IMR-90 (cell line): ENCODE data around the gene NDUFB5.

Source experiments
- CEBPB ChIP-seq: IDR thresholded peaks from 2 replicates; pipeline ENCODE4 v1.6.1; 2012; ENCODE audit warnings: low read depth, low read length, improper control_type of control experiment
- MXI1 ChIP-seq: IDR thresholded peaks from 2 replicates; pipeline ENCODE4 v1.6.1; 2012; ENCODE audit warnings: low read depth, mild to moderate bottlenecking, low read length, moderate library complexity, borderline replicate concordance
- POLR2A ChIP-seq: IDR thresholded peaks from 2 replicates; pipeline ENCODE4 v1.6.1; 2012; ENCODE audit warnings: mild to moderate bottlenecking, low read depth, low read length
- SMC3 ChIP-seq: fragments of 150-350 bp; IDR thresholded peaks from 2 replicates; pipeline ENCODE4 v1.6.1; 2016; ENCODE audit warnings: low read depth, mild to moderate bottlenecking, antibody characterized with exemption, low read length, moderate library complexity
- TF ChIP-seq, protein P1 (sequence below): conservative IDR thresholded peaks from 2 replicates; pipeline ENCODE4 v1.5.1; 2012; ENCODE audit warnings: mild to moderate bottlenecking, low read depth, low read length, improper control_type of control experiment
- TF ChIP-seq, protein P2 (sequence below): fragments of 150-350 bp; IDR thresholded peaks from 2 replicates; pipeline ENCODE4 v1.6.1; 2016; ENCODE audit warnings: low read depth, mild to moderate bottlenecking, low read length, moderate library complexity, borderline replicate concordance

DNA sequence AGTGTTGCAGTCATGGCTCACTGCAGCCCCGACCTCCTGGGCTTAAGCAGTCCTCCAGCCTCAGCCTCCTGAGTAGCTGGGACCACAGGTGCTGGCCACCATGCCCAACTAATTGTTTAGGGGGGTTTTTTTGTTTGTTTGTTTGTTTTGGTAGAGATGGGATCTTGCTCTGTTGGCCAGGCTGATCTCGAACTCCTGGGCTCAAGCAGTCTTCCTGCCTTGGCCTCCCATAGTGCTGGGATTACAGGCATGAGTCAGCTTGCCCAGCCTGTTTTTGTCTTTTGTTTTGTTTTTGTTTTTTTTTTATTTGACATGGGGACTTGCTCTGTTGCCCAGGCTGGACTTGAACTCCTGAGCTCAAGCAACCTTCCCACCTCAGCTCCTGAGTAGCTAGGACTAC lies 17.4 kb downstream of the NDUFB5 start:
- TF ChIP-seq, protein P1, sequence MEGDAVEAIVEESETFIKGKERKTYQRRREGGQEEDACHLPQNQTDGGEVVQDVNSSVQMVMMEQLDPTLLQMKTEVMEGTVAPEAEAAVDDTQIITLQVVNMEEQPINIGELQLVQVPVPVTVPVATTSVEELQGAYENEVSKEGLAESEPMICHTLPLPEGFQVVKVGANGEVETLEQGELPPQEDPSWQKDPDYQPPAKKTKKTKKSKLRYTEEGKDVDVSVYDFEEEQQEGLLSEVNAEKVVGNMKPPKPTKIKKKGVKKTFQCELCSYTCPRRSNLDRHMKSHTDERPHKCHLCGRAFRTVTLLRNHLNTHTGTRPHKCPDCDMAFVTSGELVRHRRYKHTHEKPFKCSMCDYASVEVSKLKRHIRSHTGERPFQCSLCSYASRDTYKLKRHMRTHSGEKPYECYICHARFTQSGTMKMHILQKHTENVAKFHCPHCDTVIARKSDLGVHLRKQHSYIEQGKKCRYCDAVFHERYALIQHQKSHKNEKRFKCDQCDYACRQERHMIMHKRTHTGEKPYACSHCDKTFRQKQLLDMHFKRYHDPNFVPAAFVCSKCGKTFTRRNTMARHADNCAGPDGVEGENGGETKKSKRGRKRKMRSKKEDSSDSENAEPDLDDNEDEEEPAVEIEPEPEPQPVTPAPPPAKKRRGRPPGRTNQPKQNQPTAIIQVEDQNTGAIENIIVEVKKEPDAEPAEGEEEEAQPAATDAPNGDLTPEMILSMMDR, result no peak
- TF ChIP-seq POLR2A (no peak), SMC3 (no peak), MXI1 (no peak), CEBPB (no peak)
- TF ChIP-seq, protein P2, sequence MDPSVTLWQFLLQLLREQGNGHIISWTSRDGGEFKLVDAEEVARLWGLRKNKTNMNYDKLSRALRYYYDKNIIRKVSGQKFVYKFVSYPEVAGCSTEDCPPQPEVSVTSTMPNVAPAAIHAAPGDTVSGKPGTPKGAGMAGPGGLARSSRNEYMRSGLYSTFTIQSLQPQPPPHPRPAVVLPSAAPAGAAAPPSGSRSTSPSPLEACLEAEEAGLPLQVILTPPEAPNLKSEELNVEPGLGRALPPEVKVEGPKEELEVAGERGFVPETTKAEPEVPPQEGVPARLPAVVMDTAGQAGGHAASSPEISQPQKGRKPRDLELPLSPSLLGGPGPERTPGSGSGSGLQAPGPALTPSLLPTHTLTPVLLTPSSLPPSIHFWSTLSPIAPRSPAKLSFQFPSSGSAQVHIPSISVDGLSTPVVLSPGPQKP, result no peak
